Prostate gland (tissue), 2 donors: Measurements from ENCODE around the gene TTLL6.

Source experiments
- CTCF ChIP-seq, 4 experiments: fragments of 200-600 bp in 2 of 4; fragments of 450-650 bp in 2 of 4; sonication (generic) in 2 of 4; IDR thresholded peaks; 1 replicate in 3 of 4; 2 replicates in 1 of 4; pipeline ENCODE4 v1.5.1; 2016 to 2019; ENCODE audit warnings: antibody characterized with exemption in 4 of 4, mild to moderate bottlenecking in 2 of 4, moderate library complexity in 2 of 4
- POLR2A ChIP-seq: fragments of 450-650 bp; IDR thresholded peaks from one replicate; pipeline ENCODE4 v1.6.1; 2016; ENCODE audit warnings: antibody characterized with exemption, mild to moderate bottlenecking
- POLR2AphosphoS5 ChIP-seq: sonication (generic); formaldehyde crosslinking; IDR thresholded peaks from one replicate; pipeline ENCODE4 v1.6.1; 2017; ENCODE audit warnings: antibody characterized with exemption

GRCh38 chr17:48733632-48734328 is 83.2 kb downstream of the TTLL6 start:
- TF ChIP-seq CTCF (IDR thresholded peaks at IDR 0.05): no peak
- no peak for TF ChIP-seq POLR2AphosphoS5
- no peak for TF ChIP-seq POLR2A
